Measurements from ENCODE around the gene WDR46.

Gene WDR46

GRCh38 chr6:33313105-33313708 lies 24.2 kb upstream of the WDR46 start:
- FAIRE-seq, result no peak
- peak; percentile 38 for DNase-seq (ENCODE audit: insufficient read length)
- TF ChIP-seq TAF1 (IDR thresholded peaks at IDR 0.05; ENCODE audit: borderline replicate concordance, low read depth, low read length), result no peak
- no peak for TF ChIP-seq POLR2AphosphoS5 (IDR thresholded peaks at IDR 0.05; ENCODE audit: low read depth, low read length)
- no peak for TF ChIP-seq POLR2A (IDR thresholded peaks at IDR 0.05; ENCODE audit: low read depth, low read length)

- FAIRE-seq (no peak), DNase-seq (ENCODE audit: insufficient read length) (peak; percentile 86)
- TF ChIP-seq POLR2AphosphoS5 (IDR thresholded peaks at IDR 0.05; ENCODE audit: low read depth, low read length) (no peak), TAF1 (IDR thresholded peaks at IDR 0.05; ENCODE audit: borderline replicate concordance, low read depth, low read length) (no peak), POLR2A (IDR thresholded peaks at IDR 0.05; ENCODE audit: low read depth, low read length) (peak; percentile 17; the same call in 1 of the 2 replicates)
Observed at GRCh38 chr6:33312361-33313104, 23.5 kb upstream of the WDR46 start.

- DNase-seq (ENCODE audit: insufficient read length) (no peak), FAIRE-seq (no peak)
- TF ChIP-seq TAF1 (IDR thresholded peaks at IDR 0.05; ENCODE audit: borderline replicate concordance, low read depth, low read length) (no peak), POLR2A (IDR thresholded peaks at IDR 0.05; ENCODE audit: low read depth, low read length) (no peak), POLR2AphosphoS5 (IDR thresholded peaks at IDR 0.05; ENCODE audit: low read depth, low read length) (no peak)
Observed at GRCh38 chr6:33306356-33306755, 17.3 kb upstream of the WDR46 start.

DNA sequence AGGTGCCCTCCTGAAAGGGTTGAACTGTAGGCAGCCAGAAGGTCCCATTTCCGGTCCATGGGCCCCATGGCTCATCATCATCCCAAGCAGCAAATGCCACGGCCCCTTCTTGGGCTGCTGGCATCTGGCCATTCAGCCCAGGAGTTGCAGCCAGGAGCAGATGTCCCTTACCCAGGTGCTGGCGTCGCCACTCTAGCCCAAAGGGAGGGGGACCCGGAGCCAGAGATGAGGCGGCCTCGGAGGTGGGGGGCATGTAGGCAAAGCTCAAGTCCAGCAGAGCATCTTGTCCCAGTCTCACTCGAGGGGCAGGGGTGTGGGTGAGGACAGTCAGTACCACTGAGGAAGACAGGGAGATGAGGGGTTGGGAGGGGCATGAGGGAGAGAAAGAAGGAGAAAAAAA lies 16.0 kb upstream of the WDR46 start:
- TF ChIP-seq POLR2A (IDR thresholded peaks at IDR 0.05; ENCODE audit: low read depth, low read length) (no peak), POLR2AphosphoS5 (IDR thresholded peaks at IDR 0.05; ENCODE audit: low read depth, low read length) (0 out of 2 replicates have a peak, but pooled peaks have one; percentile 18), TAF1 (IDR thresholded peaks at IDR 0.05; ENCODE audit: borderline replicate concordance, low read depth, low read length) (no peak)
- FAIRE-seq (no peak), DNase-seq (ENCODE audit: insufficient read length) (no peak)

GRCh38 chr6:33304216-33304615 lies 15.2 kb upstream of the WDR46 start:
- DNase-seq (ENCODE audit: insufficient read length) (no peak), FAIRE-seq (no peak)
- no peak for TF ChIP-seq TAF1 (IDR thresholded peaks at IDR 0.05; ENCODE audit: borderline replicate concordance, low read depth, low read length)
- no peak for TF ChIP-seq POLR2AphosphoS5 (IDR thresholded peaks at IDR 0.05; ENCODE audit: low read depth, low read length)
- TF ChIP-seq POLR2A (IDR thresholded peaks at IDR 0.05; ENCODE audit: low read depth, low read length), result no peak

DNA sequence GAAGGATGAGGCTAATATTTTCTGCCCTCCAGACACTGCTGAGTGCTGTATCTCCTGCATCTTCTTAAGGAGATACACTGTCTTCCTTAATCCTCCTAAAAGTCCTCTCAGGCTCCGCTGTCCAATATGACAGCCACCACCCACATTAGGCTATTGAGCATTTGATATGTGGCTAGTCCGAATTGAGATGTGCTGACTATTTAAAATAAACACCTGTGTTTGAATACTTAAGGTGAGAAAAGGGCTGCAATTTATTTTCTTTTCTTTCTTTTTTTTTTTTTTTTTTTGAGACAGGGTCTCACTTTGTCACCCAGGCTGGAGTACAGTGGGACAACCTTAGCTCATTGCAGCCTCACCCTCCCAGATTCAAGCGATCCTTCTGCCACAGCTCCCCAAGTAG lies 12.8 kb upstream of the WDR46 start:
- TF ChIP-seq TAF1 (IDR thresholded peaks at IDR 0.05; ENCODE audit: borderline replicate concordance, low read depth, low read length), result no peak
- TF ChIP-seq POLR2A (IDR thresholded peaks at IDR 0.05; ENCODE audit: low read depth, low read length), result no peak
- no peak for TF ChIP-seq POLR2AphosphoS5 (IDR thresholded peaks at IDR 0.05; ENCODE audit: low read depth, low read length)
- FAIRE-seq (no peak), DNase-seq (ENCODE audit: insufficient read length) (no peak)

GRCh38 chr6:33299237-33299944 lies 10.4 kb upstream of the WDR46 start:
- FAIRE-seq, result peak; percentile 95
- DNase-seq (ENCODE audit: insufficient read length), result peak; percentile 93
- TF ChIP-seq POLR2AphosphoS5 (IDR thresholded peaks at IDR 0.05; ENCODE audit: low read depth, low read length) (peak; percentile 79), POLR2A (IDR thresholded peaks at IDR 0.05; ENCODE audit: low read depth, low read length) (peak; percentile 78; the same call in 1 of the 2 replicates), TAF1 (IDR thresholded peaks at IDR 0.05; ENCODE audit: borderline replicate concordance, low read depth, low read length) (no peak)

DNA sequence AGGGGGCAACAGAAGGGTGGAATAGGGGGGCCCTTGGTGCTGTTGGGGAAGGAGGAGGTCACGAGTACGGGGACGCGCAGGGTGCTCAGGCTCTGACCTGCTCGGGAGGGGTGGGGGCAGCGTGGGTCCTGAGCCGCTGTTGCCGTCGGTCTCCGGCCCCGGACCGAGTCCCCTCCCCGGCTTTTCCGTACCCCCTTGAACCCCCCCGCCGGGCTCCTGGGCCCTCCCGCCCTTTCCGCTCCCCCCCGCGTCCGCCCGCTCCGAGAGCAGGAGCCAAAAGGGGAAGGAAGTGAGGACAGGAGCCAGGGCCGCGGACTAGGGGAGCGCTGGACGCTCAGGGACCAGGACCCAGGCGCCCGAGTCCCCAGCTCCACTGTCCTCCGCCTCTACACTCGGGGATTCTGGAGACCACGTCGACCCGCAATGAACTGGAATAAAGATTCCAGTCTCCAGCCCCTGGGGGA lies 9.8 kb upstream of the WDR46 start, which contains the start of gene RGL2:
RGL2 (minus strand) TSS at position 170 of the 464 bp plus-strand sequence. CDS start 332 bp downstream, outside the sequence.
- FAIRE-seq (no peak), DNase-seq (ENCODE audit: insufficient read length) (peak; percentile 61)
- no peak for TF ChIP-seq POLR2AphosphoS5 (IDR thresholded peaks at IDR 0.05; ENCODE audit: low read depth, low read length)
- TF ChIP-seq TAF1 (IDR thresholded peaks at IDR 0.05; ENCODE audit: borderline replicate concordance, low read depth, low read length), result no peak
- no peak for TF ChIP-seq POLR2A (IDR thresholded peaks at IDR 0.05; ENCODE audit: low read depth, low read length)

- peak; percentile 60 for FAIRE-seq
- TF ChIP-seq POLR2AphosphoS5 (IDR thresholded peaks at IDR 0.05; ENCODE audit: low read depth, low read length) (no peak), TAF1 (IDR thresholded peaks at IDR 0.05; ENCODE audit: borderline replicate concordance, low read depth, low read length) (no peak), POLR2A (IDR thresholded peaks at IDR 0.05; ENCODE audit: low read depth, low read length) (peak; percentile 18; the same call in 1 of the 2 replicates)
- DNase-seq (ENCODE audit: insufficient read length), result peak; percentile 75
Observed at GRCh38 chr6:33297956-33298772, 9.1 kb upstream of the WDR46 start.

DNA sequence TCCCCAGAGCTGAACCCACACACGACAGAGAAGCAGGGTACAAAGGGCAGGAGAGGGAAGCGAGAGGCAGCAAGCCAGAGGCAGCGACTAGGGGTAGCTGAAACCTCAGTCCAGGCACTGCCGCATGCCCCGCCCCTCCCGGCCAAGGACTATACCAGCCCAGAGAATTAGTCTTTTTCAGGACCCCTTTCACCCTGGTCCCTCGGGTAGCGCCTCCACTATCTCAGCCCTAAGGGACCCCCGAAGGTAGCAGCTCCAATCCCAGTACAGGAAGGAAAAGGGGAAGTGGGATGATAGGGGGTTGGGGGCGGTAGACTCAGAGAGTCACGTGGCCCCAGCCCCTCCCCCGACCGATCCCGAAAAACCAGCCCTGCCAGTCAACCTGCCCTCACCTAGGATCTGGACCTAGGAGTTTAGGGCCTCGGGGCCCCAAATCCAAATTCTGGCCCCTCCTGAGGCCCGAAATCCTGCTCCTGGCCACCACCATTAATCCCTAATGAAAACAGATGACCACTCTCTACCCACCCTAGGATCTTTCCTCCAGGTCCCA lies 8.4 kb upstream of the WDR46 start:
- TF ChIP-seq POLR2AphosphoS5 (IDR thresholded peaks at IDR 0.05; ENCODE audit: low read depth, low read length), result no peak
- no peak for TF ChIP-seq POLR2A (IDR thresholded peaks at IDR 0.05; ENCODE audit: low read depth, low read length)
- TF ChIP-seq TAF1 (IDR thresholded peaks at IDR 0.05; ENCODE audit: borderline replicate concordance, low read depth, low read length), result no peak
- FAIRE-seq, result no peak
- peak; percentile 57 for DNase-seq (ENCODE audit: insufficient read length)
